MCF 10A (cell line): ENCODE measurements around the gene APOD. TPM values are rescaled to one million over a fixed set of nuclear protein-coding genes. Genes with fewer than 3 reads are reported as not detected.

Experiments
- BruUV-seq: library from RNA; stranded (reverse); fragments of 400-500 nt; replicated peaks from 2 replicates; lab custom pipeline; 2021; lab: Mats Ljungman, UMichigan
- CTCF ChIA-PET: fragments of 300-600 bp; sonication (Branson Sonifier 250); formaldehyde crosslinking; extraction: SDS; loops from one replicate; lab custom pipeline; 2021; ENCODE audit warnings: antibody characterized with exemption, inconsistent platforms; lab: Yijun Ruan, JAX
- POLR2A ChIA-PET: fragments of 300-600, 350-650 bp; sonication (Branson Sonifier 250); formaldehyde crosslinking; extraction: SDS; loops from one replicate; lab custom pipeline; 2020; ENCODE audit warnings: antibody characterized with exemption, inconsistent platforms; lab: Yijun Ruan, JAX
- DNase-seq: peaks from one replicate; pipeline ENCODE4 v3.0.0-alpha.2; 2018; ENCODE audit not compliant: unreplicated experiment
- H3K27ac Mint-ChIP-seq: one replicate; pipeline ENCODE4 v1.8.0; 2022; ENCODE audit warnings: mild to moderate bottlenecking, low read depth, mixed read lengths; ENCODE audit not compliant: unreplicated experiment
- H3K27me3 Mint-ChIP-seq: one replicate; pipeline ENCODE4 v1.8.0; 2022; ENCODE audit warnings: mixed read lengths; ENCODE audit not compliant: insufficient read depth, unreplicated experiment
- H3K36me3 Mint-ChIP-seq: one replicate; pipeline ENCODE4 v1.8.0; 2022; ENCODE audit warnings: mild to moderate bottlenecking, moderate library complexity, mixed read lengths; ENCODE audit not compliant: insufficient read depth, unreplicated experiment
- H3K4me1 Mint-ChIP-seq: one replicate; pipeline ENCODE4 v1.8.0; 2022; ENCODE audit warnings: mixed read lengths; ENCODE audit not compliant: insufficient read depth, unreplicated experiment
- H3K4me3 Mint-ChIP-seq: one replicate; pipeline ENCODE4 v1.8.0; 2022; ENCODE audit warnings: mild to moderate bottlenecking, moderate library complexity, mixed read lengths; ENCODE audit not compliant: unreplicated experiment
- H3K9me3 Mint-ChIP-seq: one replicate; pipeline ENCODE4 v1.8.0; 2022; ENCODE audit warnings: mixed read lengths; ENCODE audit not compliant: unreplicated experiment
- intact Hi-C: fragments of 100-400 bp; cut with micrococcal nuclease; formaldehyde crosslinking; loops from 2 replicates; pipeline ENCODE4 v1.14.1; 2022
- total RNA-seq: library from RNA; stranded (reverse); gene quantifications from 2 replicates; pipeline ENCODE4 v1.2.3, GENCODE V29; 2022
- TF ChIP-seq, protein P1 (sequence below): fragments of 200-600 bp; IDR thresholded peaks from one replicate; pipeline ENCODE4 v1.8.0; 2022; ENCODE audit warnings: antibody characterized with exemption, mild to moderate bottlenecking; ENCODE audit not compliant: unreplicated experiment

Gene APOD
- total RNA-seq, 1 experiment from 2014 or later, result 1.9 TPM

GRCh38 chr3:195557322-195557721 is 26.4 kb downstream of the APOD start:
- ChIA-PET POLR2A (no interaction called here), CTCF (interaction anchor here (0.6 to 1.1 kb wide), 2 partner anchors 8 to 496 kb away, joined by 3 read pairs; no protein-coding TSS in a partner anchor)
- Mint-ChIP-seq H3K4me3 (no peak overlapping the region), H3K27ac (no peak overlapping the region), H3K27me3 (peaks cover 20% of the 10 kb centered on the region), H3K36me3 (no peaks in the 10 kb centered on the region), H3K4me1 (peaks cover 7% of the 10 kb centered on the region), H3K9me3 (no peaks in the 10 kb centered on the region)
- no peak for DNase-seq
- no TSS peak for BruUV-seq
- TF ChIP-seq, protein P1, sequence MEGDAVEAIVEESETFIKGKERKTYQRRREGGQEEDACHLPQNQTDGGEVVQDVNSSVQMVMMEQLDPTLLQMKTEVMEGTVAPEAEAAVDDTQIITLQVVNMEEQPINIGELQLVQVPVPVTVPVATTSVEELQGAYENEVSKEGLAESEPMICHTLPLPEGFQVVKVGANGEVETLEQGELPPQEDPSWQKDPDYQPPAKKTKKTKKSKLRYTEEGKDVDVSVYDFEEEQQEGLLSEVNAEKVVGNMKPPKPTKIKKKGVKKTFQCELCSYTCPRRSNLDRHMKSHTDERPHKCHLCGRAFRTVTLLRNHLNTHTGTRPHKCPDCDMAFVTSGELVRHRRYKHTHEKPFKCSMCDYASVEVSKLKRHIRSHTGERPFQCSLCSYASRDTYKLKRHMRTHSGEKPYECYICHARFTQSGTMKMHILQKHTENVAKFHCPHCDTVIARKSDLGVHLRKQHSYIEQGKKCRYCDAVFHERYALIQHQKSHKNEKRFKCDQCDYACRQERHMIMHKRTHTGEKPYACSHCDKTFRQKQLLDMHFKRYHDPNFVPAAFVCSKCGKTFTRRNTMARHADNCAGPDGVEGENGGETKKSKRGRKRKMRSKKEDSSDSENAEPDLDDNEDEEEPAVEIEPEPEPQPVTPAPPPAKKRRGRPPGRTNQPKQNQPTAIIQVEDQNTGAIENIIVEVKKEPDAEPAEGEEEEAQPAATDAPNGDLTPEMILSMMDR, result no peak
- intact Hi-C loops, result no loop called here

DNA sequence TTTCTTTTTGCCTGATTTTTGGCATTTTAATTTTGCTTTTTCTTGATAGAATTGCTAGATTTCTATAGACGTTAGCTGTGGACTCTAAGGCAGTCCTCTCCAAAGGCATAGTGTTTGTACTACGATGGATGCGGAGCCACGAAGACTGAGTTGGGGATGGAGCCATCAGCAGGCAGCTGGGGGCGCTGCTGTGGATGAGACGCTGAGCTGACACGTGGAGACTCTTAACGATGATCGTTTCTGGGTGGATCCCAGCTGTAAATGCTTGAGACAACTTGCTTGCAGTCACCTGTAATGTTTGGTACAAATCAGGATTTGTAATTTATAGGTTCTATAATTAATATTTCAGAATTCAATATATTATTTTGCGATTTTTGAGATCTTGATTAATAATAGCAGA is 27.4 kb downstream of the APOD start:
- ChIA-PET CTCF (interaction anchor here (0.7 to 1.1 kb wide), 2 partner anchors 9 to 18 kb away, joined by 3 read pairs; no protein-coding TSS in a partner anchor), POLR2A (interaction anchor here (0.5 to 1.1 kb wide), 2 partner anchors 10 kb away, joined by 3 to 5 read pairs; no protein-coding TSS in a partner anchor)
- no peak for DNase-seq
- Mint-ChIP-seq H3K27me3 (peaks cover 20% of the 10 kb centered on the region), H3K4me1 (peaks cover 7% of the 10 kb centered on the region), H3K36me3 (no peaks in the 10 kb centered on the region), H3K9me3 (no peaks in the 10 kb centered on the region), H3K4me3 (no peak overlapping the region), H3K27ac (no peak overlapping the region)
- intact Hi-C loops, result no loop called here
- BruUV-seq, result no TSS peak
- TF ChIP-seq, protein P1, result no peak

DNA sequence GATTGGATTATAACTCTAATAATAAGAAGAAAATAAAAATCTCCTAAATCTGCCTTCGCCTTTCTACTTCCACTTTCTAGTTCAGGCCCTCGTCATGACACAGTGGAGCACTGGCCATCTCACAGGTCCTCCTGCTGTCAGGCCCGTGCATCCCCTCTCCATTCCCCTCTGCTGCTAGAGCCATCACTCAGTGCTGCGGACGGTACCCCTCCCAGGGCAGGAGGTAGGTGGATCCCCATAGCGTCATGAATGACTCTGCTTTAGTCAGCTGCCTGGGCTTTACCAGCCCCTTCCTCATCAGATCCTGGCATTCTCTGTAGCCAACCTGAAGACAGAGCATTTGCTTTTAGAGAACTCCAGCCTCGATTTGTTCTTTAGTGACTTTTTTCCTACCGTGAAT is 28.6 kb downstream of the APOD start:
- CTCF ChIA-PET, result interaction anchor here (0.6 to 0.7 kb wide), 2 partner anchors 12 to 245 kb away, joined by 3 read pairs; no protein-coding TSS in a partner anchor
- TF ChIP-seq, protein P1, result no peak

GRCh38 chr3:195554458-195554857 is 29.3 kb downstream of the APOD start:
- Mint-ChIP-seq H3K27me3 (peaks cover 20% of the 10 kb centered on the region), H3K36me3 (no peaks in the 10 kb centered on the region), H3K4me1 (no peaks in the 10 kb centered on the region), H3K4me3 (no peak overlapping the region), H3K9me3 (no peaks in the 10 kb centered on the region), H3K27ac (no peak overlapping the region)
- intact Hi-C loops, result no loop called here
- no peak for DNase-seq
- CTCF ChIA-PET, result interaction anchor here (0.7 kb wide), 1 partner anchor 12 kb away, joined by 3 read pairs; no protein-coding TSS in a partner anchor
- TF ChIP-seq, protein P1, result no peak
- POLR2A ChIA-PET, result interaction anchor here (1.1 kb wide), 1 partner anchor 12 kb away, joined by 4 read pairs; the partner anchor contains the start of gene PPP1R2
- no TSS peak for BruUV-seq

More for the DNA sequence above, 28.6 kb downstream of the APOD start:
- H3K4me1 Mint-ChIP-seq, result peaks cover 5% of the 10 kb centered on the region
- H3K36me3 Mint-ChIP-seq, result no peaks in the 10 kb centered on the region
- intact Hi-C loops, result no loop called here
- H3K4me3 Mint-ChIP-seq, result no peak overlapping the region
- no peak for DNase-seq
- H3K27me3 Mint-ChIP-seq, result peaks cover 20% of the 10 kb centered on the region
- H3K9me3 Mint-ChIP-seq, result no peaks in the 10 kb centered on the region
- BruUV-seq, result no TSS peak
- POLR2A ChIA-PET, result interaction anchor here (1.1 kb wide), 1 partner anchor 12 kb away, joined by 4 read pairs; the partner anchor contains the start of gene PPP1R2
- H3K27ac Mint-ChIP-seq, result no peak overlapping the region
